Esophagus muscularis mucosa (tissue), 4 donors: ENCODE measurements around the gene MOCS1. TPM values are rescaled to one million over a fixed set of nuclear protein-coding genes. Genes with fewer than 3 reads are reported as not detected.

Experiments used
- DNase-seq: peaks from one replicate; pipeline ENCODE4 v3.0.0-alpha.2; 2017; ENCODE audit errors: extremely low spot score
- H3K27ac ChIP-seq, 4 donors: fragments of 200-600 bp; sonication (generic); replicated peaks in 1 of 4; 1 replicate in 3 of 4; 2 replicates in 1 of 4; pipeline ENCODE4 v1.5.1; 2016 to 2019; ENCODE audit warnings: mild to moderate bottlenecking in 1 of 4
- H3K27me3 ChIP-seq, 4 donors: fragments of 200-600 bp; sonication (generic); one replicate each; pipeline versions ENCODE4 v1.5.1 to v1.6.0; 2016 to 2019
- H3K36me3 ChIP-seq, 4 donors: fragments of 200-600 bp; sonication (generic); one replicate each; pipeline ENCODE4 v1.5.1; 2016 to 2019
- H3K4me1 ChIP-seq, 4 donors: fragments of 200-600 bp; sonication (generic); one replicate each; pipeline ENCODE4 v1.5.1; 2016 to 2019
- H3K4me3 ChIP-seq, 4 donors: fragments of 200-600 bp; sonication (generic); 1 replicate in 2 of 4; 2 replicates in 2 of 4; pipeline ENCODE4 v1.5.1; 2016 to 2019; ENCODE audit warnings: mild to moderate bottlenecking in 4 of 4, moderate library complexity in 1 of 4
- H3K9me3 ChIP-seq, 4 donors: fragments of 200-600 bp; sonication (generic); 1 replicate in 3 of 4; 2 replicates in 1 of 4; pipeline ENCODE4 v1.5.1; 2016 to 2019
- CTCF ChIP-seq, 3 experiments: fragments of 200-600 bp in 2 of 3; fragments of 450-650 bp in 1 of 3; sonication (generic) in 2 of 3; IDR thresholded peaks; one replicate each; pipeline ENCODE4 v1.5.1; 2017 to 2019; ENCODE audit warnings: antibody characterized with exemption in 3 of 3, mild to moderate bottlenecking in 2 of 3, moderate library complexity in 1 of 3
- EP300 ChIP-seq: sonication (generic); formaldehyde crosslinking; IDR thresholded peaks from one replicate; pipeline ENCODE4 v1.6.1; 2017; ENCODE audit warnings: antibody characterized with exemption
- POLR2A ChIP-seq: fragments of 450-650 bp; IDR thresholded peaks from one replicate; pipeline ENCODE4 v1.6.1; 2017; ENCODE audit warnings: antibody characterized with exemption, moderate library complexity, mild to moderate bottlenecking, low read depth
- POLR2AphosphoS5 ChIP-seq, 2 donors: sonication (generic); formaldehyde crosslinking; IDR thresholded peaks; one replicate each; pipeline ENCODE4 v1.6.1; 2017; ENCODE audit warnings: antibody characterized with exemption in 2 of 2
- WGBS: methylation state at CpG from one replicate; pipeline ENCODE4 v1.1.5; 2018; 5-methylcytosine and 5-hydroxymethylcytosine counted together
- intact Hi-C: fragments of 100-400 bp; cut with DNase I; formaldehyde crosslinking; loops from one replicate; pipeline ENCODE4 v1.15.1; 2023
- total RNA-seq, 4 donors: library from RNA; depleted of rRNA; stranded (reverse); fragments of >200 nt; gene quantifications; one replicate each; pipeline versions ENCODE4 v1.1.0 to v1.2.1, GENCODE V29; 2016

Gene MOCS1
- total RNA-seq, 4 donors from 2014 or later: 19.1 to 37.3 (median 28.0) TPM

DNA sequence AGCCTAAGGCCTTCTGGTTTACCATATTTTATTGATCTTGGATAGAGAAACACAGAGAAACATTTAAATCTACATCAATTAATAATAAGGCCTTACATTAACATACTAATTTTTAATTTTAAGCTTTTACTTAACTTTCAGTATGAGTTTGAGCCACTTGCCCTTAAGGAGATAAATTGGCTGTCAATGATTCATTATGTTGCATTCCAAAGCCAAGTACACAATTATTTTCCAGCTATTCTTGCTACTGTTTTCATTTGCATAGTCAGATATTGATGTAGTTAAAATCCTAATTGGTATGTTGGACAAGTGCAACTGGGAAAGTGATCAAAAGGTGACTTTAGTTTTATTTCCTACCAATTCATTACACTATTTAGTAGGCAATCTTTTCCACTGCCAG, 58.2 kb downstream of the MOCS1 start:
- Histone ChIP-seq H3K4me1 (peaks cover 0 to 31% (median 23%) of the 10 kb centered on the region in 4 donors), H3K9me3 (no peaks in the 10 kb centered on the region), H3K27me3 (no peaks in the 10 kb centered on the region), H3K27ac (peak overlapping the region in 1 of 4 donors; percentile 12), H3K36me3 (peaks cover 64 to 100% (median 96%) of the 10 kb centered on the region in 4 donors), H3K4me3 (no peak overlapping the region)
- TF ChIP-seq EP300: no peak
- TF ChIP-seq POLR2A: no peak
- no peak for TF ChIP-seq POLR2AphosphoS5 (IDR thresholded peaks at IDR 0.05)
- TF ChIP-seq CTCF (IDR thresholded peaks at IDR 0.05): no peak
- intact Hi-C loops: no loop called here
- DNase-seq: no peak

- TF ChIP-seq EP300: no peak
- TF ChIP-seq POLR2AphosphoS5 (IDR thresholded peaks at IDR 0.05): no peak
- TF ChIP-seq CTCF (IDR thresholded peaks at IDR 0.05): no peak
- no peak for TF ChIP-seq POLR2A
- peaks cover 0 to 5% (median 2%) of the 10 kb centered on the region in 4 donors for H3K4me1 ChIP-seq
- no peaks in the 10 kb centered on the region for H3K9me3 ChIP-seq
- no peak for DNase-seq
- H3K27ac ChIP-seq: peak overlapping the region in 1 of 4 donors; percentile 1
- no peak overlapping the region for H3K4me3 ChIP-seq
- H3K36me3 ChIP-seq: peaks cover 81 to 100% (median 97%) of the 10 kb centered on the region in 4 donors
- intact Hi-C loops: no loop called here
- 84% methylated on average over 3 of the region's 3 CpGs for WGBS
- H3K27me3 ChIP-seq: no peaks in the 10 kb centered on the region
Observed at GRCh38 chr6:39873439-39873838, 60.8 kb downstream of the MOCS1 start.

- H3K36me3 ChIP-seq: peaks cover 82 to 100% (median 89%) of the 10 kb centered on the region in 4 donors
- TF ChIP-seq EP300: no peak
- TF ChIP-seq POLR2AphosphoS5 (IDR thresholded peaks at IDR 0.05): no peak
- TF ChIP-seq CTCF (IDR thresholded peaks at IDR 0.05): no peak
- no peak for TF ChIP-seq POLR2A
- intact Hi-C loops: no loop called here
Observed at GRCh38 chr6:39870950-39871349, 63.3 kb downstream of the MOCS1 start.

DNA sequence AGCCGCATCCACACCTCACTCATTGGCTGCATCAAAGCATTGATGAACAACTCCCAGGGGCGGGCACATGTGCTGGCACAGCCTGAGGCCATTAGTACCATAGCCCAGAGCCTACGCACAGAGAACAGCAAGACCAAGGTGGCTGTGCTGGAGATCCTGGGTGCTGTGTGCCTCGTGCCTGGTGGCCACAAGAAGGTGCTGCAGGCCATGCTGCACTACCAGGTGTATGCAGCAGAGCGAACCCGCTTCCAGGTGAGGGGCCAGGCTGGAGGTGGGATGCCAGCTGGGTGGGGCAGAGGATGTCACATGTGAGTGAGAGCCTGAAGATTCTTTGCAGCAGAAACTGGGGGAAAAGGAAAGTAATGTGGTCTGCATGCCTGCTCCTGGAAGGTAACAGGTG, 66.7 kb downstream of the MOCS1 start:
- Histone ChIP-seq H3K27me3 (no peaks in the 10 kb centered on the region), H3K36me3 (peaks cover 49 to 100% (median 75%) of the 10 kb centered on the region in 4 donors), H3K4me1 (peaks cover 0 to 29% (median 23%) of the 10 kb centered on the region in 4 donors), H3K4me3 (no peak overlapping the region), H3K27ac (no peak overlapping the region), H3K9me3 (no peaks in the 10 kb centered on the region)
- TF ChIP-seq POLR2A (no peak), EP300 (no peak), POLR2AphosphoS5 (IDR thresholded peaks at IDR 0.05) (no peak), CTCF (IDR thresholded peaks at IDR 0.05) (no peak)
- intact Hi-C loops: no loop called here
- 84% methylated on average over 6 of the region's 6 CpGs for WGBS
- DNase-seq: no peak

More at GRCh38 chr6:39870950-39871349, 63.3 kb downstream of the MOCS1 start:
- DNase-seq: no peak
- no peaks in the 10 kb centered on the region for H3K4me1 ChIP-seq
- H3K4me3 ChIP-seq: no peak overlapping the region
- 100% methylated on average over 3 of the region's 3 CpGs for WGBS
- H3K9me3 ChIP-seq: no peaks in the 10 kb centered on the region
- peak overlapping the region in 1 of 4 donors; percentile 13 for H3K27ac ChIP-seq
- H3K27me3 ChIP-seq: no peaks in the 10 kb centered on the region
